Body of pancreas (tissue), 4 donors: ENCODE data around the gene COL6A3.

Experiments
- CTCF ChIP-seq, 7 experiments: fragments of 450-650 bp in 4 of 7; fragments of 200-600 bp in 3 of 7; sonication (generic) in 3 of 7; IDR thresholded peaks; one replicate each; pipeline ENCODE4 v1.5.1; 2016 to 2019; ENCODE audit warnings: antibody characterized with exemption in 7 of 7
- POLR2A ChIP-seq, 3 donors: fragments of 450-650 bp; IDR thresholded peaks; one replicate each; pipeline ENCODE4 v1.6.1; 2016; ENCODE audit warnings: antibody characterized with exemption in 3 of 3, mild to moderate bottlenecking in 2 of 3

GRCh38 chr2:237371856-237372255 lies 42.1 kb downstream of the COL6A3 start:
- TF ChIP-seq CTCF (IDR thresholded peaks at IDR 0.05) (no peak), POLR2A (IDR thresholded peaks at IDR 0.05) (no peak)
